K562 (cell line): ENCODE measurements around the gene C11orf58. TPM values are rescaled to one million over a fixed set of nuclear protein-coding genes. Genes with fewer than 3 reads are reported as not detected.

Source experiments
- CREB3L1 ChIP-seq: fragments of 450-650 bp; IDR thresholded peaks from 2 replicates; pipeline ENCODE4 v1.6.1; 2014; ENCODE audit warnings: low read depth, mild to moderate bottlenecking, moderate library complexity, borderline replicate concordance
- ESRRA ChIP-seq: fragments of 450-650 bp; IDR thresholded peaks from 2 replicates; pipeline ENCODE4 v1.6.1; 2014; ENCODE audit warnings: low read depth, mild to moderate bottlenecking, moderate library complexity, borderline replicate concordance
- GMEB1 ChIP-seq: fragments of 250-450 bp; sonication (Bioruptor Pico); IDR thresholded peaks from 2 replicates; pipeline ENCODE4 v1.4.0; 2020; ENCODE audit warnings: mild to moderate bottlenecking
- MCM5 ChIP-seq: fragments of 450-650 bp; IDR thresholded peaks from 2 replicates; pipeline ENCODE4 v1.6.1; 2016; ENCODE audit warnings: low read depth
- NFE2 ChIP-seq: IDR thresholded peaks from 2 replicates; pipeline ENCODE4 v1.6.1; 2014; ENCODE audit warnings: antibody characterized with exemption, low read depth
- OTX1 ChIP-seq: fragments of 450-650 bp; formaldehyde crosslinking; IDR thresholded peaks from 2 replicates; pipeline ENCODE4 v1.4.0; 2022; ENCODE audit warnings: mild to moderate bottlenecking
- STAT5B ChIP-seq: fragments of 250-450 bp; sonication (Bioruptor Pico); IDR thresholded peaks from 2 replicates; pipeline ENCODE4 v1.8.0; 2021; ENCODE audit warnings: mild to moderate bottlenecking, inconsistent platforms
- polyA plus RNA-seq, 8 experiments: library from polyadenylated mRNA; depleted of rRNA in 4 of 8; stranded (reverse) in 5 of 8; unstranded in 3 of 8; fragments of >200 nt; fragmentation: Nextera tagmentation in 2 of 8; fragmentation: Illumina TruSeq in 1 of 8; extraction: Ambion mirVana in 2 of 8; extraction: Trizol in 1 of 8; gene quantifications; 2 replicates each; pipeline versions ENCODE4 v1.2.1 to v1.2.3, GENCODE V29; 2011 to 2014; ENCODE audit warnings: inconsistent platforms in 1 of 8, missing spikeins in 1 of 8
- total RNA-seq, 7 experiments: library from RNA; depleted of rRNA in 6 of 7; stranded (reverse); fragments of >200 nt in 6 of 7; fragmentation: Illumina TruSeq in 2 of 7; extraction: Trizol in 2 of 7; gene quantifications; 2 replicates each; pipeline versions ENCODE4 v1.2.1 to v1.2.3, GENCODE V29; 2011 to 2021; ENCODE audit warnings: low replicate concordance in 1 of 7

Gene C11orf58
- total and polyA plus RNA-seq, 9 of the 15 experiments (the other 6 are each of a cell fraction or from before 2014, with no cell fraction given): 104 to 421 (median 247) TPM

- no peak for TF ChIP-seq GMEB1 (CRISPR knock-in tag)
- TF ChIP-seq NFE2: no peak
- TF ChIP-seq STAT5B (CRISPR knock-in tag): no peak
- no peak for TF ChIP-seq OTX1
- TF ChIP-seq ESRRA: no peak
- no peak for TF ChIP-seq CREB3L1
- TF ChIP-seq MCM5: no peak
Observed at GRCh38 chr11:16801288-16801980, 63.0 kb downstream of the C11orf58 start (continued).
